GM19455 (cell line): ENCODE measurements around the gene NOA1.

Source experiments
- ATAC-seq: cut with Tn5 transposase; IDR thresholded peaks from one replicate; pipeline ENCODE4 v1.9.1; 2021; ENCODE audit not compliant: unreplicated experiment

The NOA1 gene

GRCh38 chr4:56977321-56978012, at the start of gene NOA1:
Gene NOA1 (minus strand): TSS chr4:56977606. CDS start chr4:56977585, 21 bp downstream.
- ATAC-seq = peak; percentile 85

GRCh38 chr4:57023104-57023503, 45.7 kb upstream of the NOA1 start:
- no peak for ATAC-seq

GRCh38 chr4:57020467-57021101, 43.2 kb upstream of the NOA1 start:
- no peak for ATAC-seq

GRCh38 chr4:57018980-57019379, 41.6 kb upstream of the NOA1 start:
- ATAC-seq = no peak

- no peak for ATAC-seq
Observed at GRCh38 chr4:57013543-57014120, 36.2 kb upstream of the NOA1 start.

- no peak for ATAC-seq
Observed at GRCh38 chr4:56999751-57000150, 22.3 kb upstream of the NOA1 start.

- ATAC-seq = no peak
Observed at GRCh38 chr4:56995525-56995924, 18.1 kb upstream of the NOA1 start.

- no peak for ATAC-seq
Observed at GRCh38 chr4:56990109-56990905, 12.9 kb upstream of the NOA1 start.

GRCh38 chr4:56986952-56987351, 9.5 kb upstream of the NOA1 start:
- no peak for ATAC-seq

GRCh38 chr4:56986192-56986591, 8.8 kb upstream of the NOA1 start:
- no peak for ATAC-seq

- no peak for ATAC-seq
Observed at GRCh38 chr4:56981795-56982201, 4.4 kb upstream of the NOA1 start.

GRCh38 chr4:56979421-56980072, 2.1 kb upstream of the NOA1 start:
- ATAC-seq = no peak

- ATAC-seq = peak; percentile 49
Observed at GRCh38 chr4:56978750-56979303, 1.4 kb upstream of the NOA1 start, which contains the start of gene POLR2B. Gene POLR2B (plus strand): TSS chr4:56978896. CDS start chr4:56978986, 90 bp downstream.

- ATAC-seq = peak; percentile 31
Observed at GRCh38 chr4:56976837-56977320, 527 bp downstream of the NOA1 start.

GRCh38 chr4:56976283-56976836, 1.0 kb downstream of the NOA1 start:
- no peak for ATAC-seq

GRCh38 chr4:56973336-56973735, 4.1 kb downstream of the NOA1 start:
- ATAC-seq = no peak

GRCh38 chr4:56972809-56973208, 4.6 kb downstream of the NOA1 start:
- no peak for ATAC-seq

GRCh38 chr4:56972389-56972788, 5.0 kb downstream of the NOA1 start:
- no peak for ATAC-seq

- ATAC-seq = no peak
Observed at GRCh38 chr4:56971383-56971782, 6.0 kb downstream of the NOA1 start.

- ATAC-seq = no peak
Observed at GRCh38 chr4:56961107-56961500, 16.3 kb downstream of the NOA1 start.
